Mucosa of rectum (tissue), 2 donors: ENCODE measurements around the gene OTOF.

Experiments used
- H3K27ac ChIP-seq, 2 donors: one replicate each; pipeline ENCODE4 v1.7.0; 2013; ENCODE audit warnings: inconsistent platforms in 2 of 2, low read depth in 2 of 2, low read length in 2 of 2
- H3K27me3 ChIP-seq, 2 donors: one replicate each; pipeline ENCODE4 v1.7.0; 2013; ENCODE audit warnings: low read length in 2 of 2; ENCODE audit not compliant: control insufficient read depth in 2 of 2, insufficient read depth in 2 of 2
- H3K36me3 ChIP-seq, 2 donors: one replicate each; pipeline ENCODE4 v1.7.0; 2013; ENCODE audit warnings: low read length in 2 of 2; ENCODE audit not compliant: control insufficient read depth in 2 of 2, insufficient read depth in 2 of 2
- H3K4me1 ChIP-seq, 2 donors: one replicate each; pipeline ENCODE4 v1.7.0; 2013; ENCODE audit warnings: low read length in 2 of 2, mild to moderate bottlenecking in 1 of 2; ENCODE audit not compliant: control insufficient read depth in 2 of 2, insufficient read depth in 2 of 2
- H3K4me3 ChIP-seq, 2 donors: one replicate each; pipeline ENCODE4 v1.7.0; 2013; ENCODE audit warnings: low read length in 2 of 2
- H3K9ac ChIP-seq, 2 donors: one replicate each; pipeline ENCODE4 v1.7.0; 2013; ENCODE audit warnings: low read length in 2 of 2, low read depth in 1 of 2, mild to moderate bottlenecking in 1 of 2
- H3K9me3 ChIP-seq, 2 donors: one replicate each; pipeline ENCODE4 v1.7.0; 2013; ENCODE audit warnings: low read length in 2 of 2; ENCODE audit not compliant: control insufficient read depth in 2 of 2
- donor health status: healthy.
- donor health status: Normal muscosa, but diverticular disease.

Gene OTOF

GRCh38 chr2:26466662-26467310 is 11.1 kb downstream of the OTOF start:
- Histone ChIP-seq H3K9ac (no peak overlapping the region), H3K27me3 (no peaks in the 10 kb centered on the region), H3K9me3 (peaks cover 0 to 4% of the 10 kb centered on the region in 2 donors), H3K36me3 (no peaks in the 10 kb centered on the region), H3K27ac (no peak overlapping the region), H3K4me1 (no peaks in the 10 kb centered on the region), H3K4me3 (no peak overlapping the region)

DNA sequence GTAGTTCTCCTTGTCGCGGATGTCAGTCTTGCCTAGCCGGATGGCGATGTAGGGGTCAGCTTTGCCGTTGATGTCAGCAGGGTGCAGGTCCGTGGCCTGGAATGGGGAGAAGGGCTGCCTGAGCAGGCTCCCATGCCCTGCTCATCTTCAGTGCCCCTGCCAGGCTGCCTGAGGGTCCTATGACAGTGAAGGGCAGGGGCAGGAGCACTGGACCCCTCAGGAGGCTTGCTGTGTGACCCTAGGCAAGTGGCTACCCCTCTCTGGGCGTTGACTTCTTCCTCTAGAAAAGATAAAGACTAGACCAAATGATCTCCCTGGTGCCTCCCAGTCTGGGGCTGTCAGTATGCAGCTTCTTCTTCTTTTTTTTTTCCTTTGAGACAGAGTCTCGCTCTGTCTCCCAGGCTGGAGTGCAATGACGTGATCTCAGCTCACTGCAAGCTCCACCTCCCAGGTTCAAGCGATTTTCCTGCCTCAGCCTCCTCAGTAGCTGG is 11.9 kb downstream of the OTOF start:
- Histone ChIP-seq H3K9ac (no peak overlapping the region), H3K27me3 (no peaks in the 10 kb centered on the region), H3K4me1 (no peaks in the 10 kb centered on the region), H3K36me3 (no peaks in the 10 kb centered on the region), H3K9me3 (peaks cover 0 to 4% of the 10 kb centered on the region in 2 donors), H3K27ac (no peak overlapping the region), H3K4me3 (no peak overlapping the region)

DNA sequence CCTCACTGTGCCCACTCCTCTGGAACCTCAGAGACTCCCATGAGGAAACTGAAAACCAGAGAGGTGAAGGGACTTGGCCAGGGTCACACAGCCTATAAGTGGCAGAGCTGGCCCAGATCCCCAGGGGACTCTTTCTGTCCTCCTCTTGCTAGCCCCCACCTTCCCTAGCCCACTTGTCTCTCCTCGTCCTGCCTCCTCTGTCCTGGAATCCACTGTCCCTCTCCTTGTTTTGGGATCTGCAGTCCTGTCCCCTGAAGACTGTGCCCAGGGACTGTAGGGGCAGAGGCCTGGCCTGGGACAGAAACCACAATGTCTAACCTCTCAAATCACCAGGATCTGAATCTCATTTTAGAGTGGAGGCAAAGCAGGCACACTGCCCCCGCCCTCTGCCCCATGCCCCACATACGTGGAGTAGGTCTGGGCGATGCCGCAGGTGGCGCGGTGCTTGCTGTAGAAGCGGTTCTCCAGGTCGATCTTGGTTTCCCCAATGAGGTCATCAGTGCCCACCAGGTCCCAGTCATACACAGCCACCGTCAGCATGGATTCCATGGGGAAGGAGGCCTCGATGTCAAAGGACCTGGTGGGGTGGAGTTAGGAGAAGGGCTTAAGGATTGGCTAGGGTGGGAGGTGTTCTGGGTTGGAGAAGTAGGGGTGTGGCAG is 12.5 kb downstream of the OTOF start:
- H3K9ac ChIP-seq, result no peak overlapping the region
- H3K4me3 ChIP-seq, result no peak overlapping the region
- no peak overlapping the region for H3K27ac ChIP-seq
- H3K27me3 ChIP-seq, result no peaks in the 10 kb centered on the region
- peaks cover 0 to 4% of the 10 kb centered on the region in 2 donors for H3K9me3 ChIP-seq
- no peaks in the 10 kb centered on the region for H3K4me1 ChIP-seq
- no peaks in the 10 kb centered on the region for H3K36me3 ChIP-seq

DNA sequence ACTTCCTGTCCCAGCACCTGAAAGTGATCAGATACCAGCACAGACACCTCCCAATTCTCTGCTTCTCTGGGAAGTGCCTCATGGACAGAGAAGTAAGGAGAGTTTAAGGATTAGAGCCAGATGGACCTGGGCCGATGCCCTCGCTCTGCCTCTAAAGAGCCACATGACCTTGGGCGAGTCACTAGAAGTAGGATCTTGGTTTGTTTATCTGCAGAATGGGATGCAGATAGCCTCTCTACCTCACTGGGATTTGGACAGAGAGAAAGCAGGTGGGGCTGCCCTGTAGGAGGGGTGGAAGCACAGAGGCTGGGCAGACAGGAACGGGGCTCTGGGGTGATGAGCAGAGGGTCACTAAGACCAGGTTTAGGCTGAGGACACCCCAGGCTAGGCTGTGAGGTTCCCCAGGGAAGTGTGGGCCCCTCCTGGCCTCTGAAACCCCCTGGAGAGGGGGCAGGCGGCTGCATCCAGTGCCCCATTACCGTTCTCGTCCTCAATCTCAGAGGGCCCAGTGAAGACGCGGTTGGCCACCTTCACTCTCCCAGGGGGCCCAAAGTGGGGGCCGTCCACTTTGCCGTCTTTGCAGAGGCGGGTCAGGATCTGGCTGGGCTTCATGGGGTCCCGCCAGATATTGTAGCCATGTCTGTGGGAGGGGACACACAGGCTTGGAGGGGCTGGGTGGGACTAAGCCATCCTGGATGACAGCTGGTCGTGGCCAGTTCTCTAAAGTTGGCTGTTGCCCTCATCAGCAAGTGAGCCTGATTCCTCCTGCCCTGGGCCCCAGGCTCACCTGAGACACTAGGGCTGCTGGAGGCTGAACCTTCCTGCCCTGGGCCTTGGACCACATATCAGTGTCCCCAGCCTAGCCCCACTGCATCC is 13.3 kb downstream of the OTOF start:
- Histone ChIP-seq H3K4me1 (no peaks in the 10 kb centered on the region), H3K9ac (no peak overlapping the region), H3K27me3 (no peaks in the 10 kb centered on the region), H3K4me3 (no peak overlapping the region), H3K36me3 (no peaks in the 10 kb centered on the region), H3K9me3 (peaks cover 0 to 4% of the 10 kb centered on the region in 2 donors), H3K27ac (no peak overlapping the region)

DNA sequence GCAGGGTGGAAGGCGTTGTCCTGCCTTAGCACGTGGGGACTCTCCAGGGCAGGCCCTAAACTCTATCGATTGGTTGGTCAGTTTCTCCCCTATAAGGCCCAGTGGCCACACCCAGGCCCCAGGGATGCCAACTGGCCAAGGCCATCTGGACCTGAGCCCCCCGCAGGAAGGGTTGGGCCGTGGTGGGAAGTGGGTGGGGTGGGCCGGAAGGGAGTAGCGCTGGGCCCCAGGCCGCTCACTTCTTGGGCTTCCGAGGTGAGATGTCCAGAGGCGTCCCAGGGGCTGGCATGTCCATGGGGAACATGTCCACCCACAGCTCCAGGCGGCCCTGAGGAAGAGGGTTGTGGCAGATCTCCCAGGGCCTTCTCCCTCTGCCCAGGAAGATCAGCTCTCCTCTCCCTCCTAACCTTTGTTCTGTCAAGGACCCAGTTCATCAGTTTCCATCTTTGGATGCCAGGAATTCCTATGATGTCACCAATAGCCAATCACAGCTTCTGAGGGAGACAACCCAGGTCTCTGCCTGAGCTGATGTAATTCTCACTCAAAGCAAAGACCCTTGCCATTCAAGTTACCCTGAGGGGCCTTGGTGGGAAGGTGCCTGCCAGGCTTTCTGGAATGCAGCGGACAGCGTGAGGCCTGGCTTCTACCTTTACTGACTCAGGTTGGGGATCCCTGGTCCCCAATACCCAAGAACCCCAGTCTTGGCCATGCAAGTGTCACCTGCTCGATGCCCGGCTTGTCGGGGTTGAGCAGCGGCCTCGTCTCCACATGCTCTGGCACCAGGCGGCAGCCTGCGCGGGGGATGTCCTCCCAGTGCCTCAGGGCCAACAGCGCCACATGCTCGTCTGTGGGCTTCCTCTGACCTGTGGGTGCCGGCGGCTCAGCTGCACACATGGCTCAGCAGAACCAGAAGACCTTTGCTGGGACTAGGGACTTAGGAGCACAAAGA is 14.4 kb downstream of the OTOF start:
- Histone ChIP-seq H3K27ac (no peak overlapping the region), H3K9ac (no peak overlapping the region), H3K4me1 (no peaks in the 10 kb centered on the region), H3K9me3 (no peaks in the 10 kb centered on the region), H3K4me3 (no peak overlapping the region), H3K27me3 (no peaks in the 10 kb centered on the region), H3K36me3 (no peaks in the 10 kb centered on the region)

- Histone ChIP-seq H3K9me3 (no peaks in the 10 kb centered on the region), H3K27ac (no peak overlapping the region), H3K4me3 (no peak overlapping the region), H3K9ac (no peak overlapping the region), H3K36me3 (no peaks in the 10 kb centered on the region), H3K27me3 (no peaks in the 10 kb centered on the region), H3K4me1 (no peaks in the 10 kb centered on the region)
Observed at GRCh38 chr2:26462511-26463243, 15.2 kb downstream of the OTOF start.

DNA sequence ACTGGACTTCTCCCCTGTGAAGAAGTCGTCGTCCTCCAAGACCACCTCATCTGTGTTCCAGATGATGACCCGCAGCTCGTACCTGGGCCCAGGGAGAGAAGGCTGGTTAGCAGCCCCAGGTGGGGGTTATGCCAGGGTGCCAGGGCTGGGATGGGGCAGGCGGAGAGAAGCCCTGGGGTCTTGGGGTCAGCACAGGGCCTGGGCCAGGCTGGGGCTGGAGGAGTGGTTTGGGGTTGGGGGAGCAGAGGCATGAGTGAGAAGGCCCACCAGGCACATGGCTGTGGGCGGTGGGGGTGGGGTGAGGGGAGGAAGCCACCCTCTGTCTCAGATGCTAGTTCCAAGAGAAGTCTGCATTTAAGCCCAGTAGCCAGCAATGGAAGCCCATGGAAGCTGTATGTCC is 15.8 kb downstream of the OTOF start:
- Histone ChIP-seq H3K4me1 (no peaks in the 10 kb centered on the region), H3K4me3 (no peak overlapping the region), H3K27ac (no peak overlapping the region), H3K27me3 (no peaks in the 10 kb centered on the region), H3K9ac (no peak overlapping the region), H3K36me3 (no peaks in the 10 kb centered on the region), H3K9me3 (no peaks in the 10 kb centered on the region)

GRCh38 chr2:26461601-26462023 is 16.3 kb downstream of the OTOF start:
- Histone ChIP-seq H3K9me3 (no peaks in the 10 kb centered on the region), H3K9ac (no peak overlapping the region), H3K27me3 (no peaks in the 10 kb centered on the region), H3K4me1 (peaks cover 0 to 4% of the 10 kb centered on the region in 2 donors), H3K27ac (no peak overlapping the region), H3K36me3 (no peaks in the 10 kb centered on the region), H3K4me3 (no peak overlapping the region)

DNA sequence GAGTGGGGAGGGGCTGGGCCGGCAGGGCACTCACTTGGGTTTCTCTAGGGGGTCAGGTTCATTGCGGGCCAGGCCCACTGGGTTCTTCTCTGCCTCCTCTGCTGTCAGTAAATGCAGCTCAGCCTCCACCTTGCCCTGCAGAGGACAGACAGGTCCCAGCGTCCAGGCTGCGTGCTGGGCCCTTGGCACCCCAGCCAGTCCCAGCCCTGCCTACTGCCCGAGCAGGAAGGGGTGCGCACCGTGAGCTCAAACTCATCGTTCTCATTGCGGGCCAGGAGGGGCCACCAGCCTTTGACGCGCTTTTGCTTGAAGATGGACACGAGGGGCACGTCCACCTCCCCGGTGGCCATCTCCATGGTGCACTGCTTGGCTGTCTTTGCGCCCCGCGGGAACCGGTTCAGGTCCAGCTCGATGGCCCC is 17.3 kb downstream of the OTOF start:
- no peaks in the 10 kb centered on the region for H3K27me3 ChIP-seq
- H3K4me3 ChIP-seq, result no peak overlapping the region
- no peaks in the 10 kb centered on the region for H3K36me3 ChIP-seq
- H3K9ac ChIP-seq, result no peak overlapping the region
- H3K4me1 ChIP-seq, result peaks cover 0 to 8% of the 10 kb centered on the region in 2 donors
- H3K27ac ChIP-seq, result no peak overlapping the region
- H3K9me3 ChIP-seq, result no peaks in the 10 kb centered on the region
